K562 (cell line): Measurements from ENCODE around the gene BTAF1. TPM values are rescaled to one million over a fixed set of nuclear protein-coding genes. Genes with fewer than 3 reads are reported as not detected.

Experiments used
- ATAC-seq: fragments of 200-7000 bp; cut with Tn5 transposase; 3 replicates; pipeline ENCODE4 v1.9.1; 2020; ENCODE audit warnings: moderate library complexity
- BruUV-seq: library from RNA; stranded (reverse); fragments of 400-500 nt; replicated peaks from 2 replicates; lab custom pipeline; 2021; lab: Mats Ljungman, UMichigan
- CTCF ChIA-PET: fragments of 300-600 bp; formaldehyde crosslinking; extraction: SDS; loops from one replicate; lab custom pipeline; 2021; ENCODE audit warnings: low intra/inter-chr PET ratio; lab: Yijun Ruan, JAX
- POLR2A ChIA-PET: fragments of 300-600, 350-650 bp; sonication (Branson Sonifier 250); formaldehyde crosslinking; extraction: SDS; loops from one replicate; lab custom pipeline; 2021; ENCODE audit warnings: antibody characterized with exemption, inconsistent platforms; lab: Yijun Ruan, JAX
- DNase-seq, 4 experiments: peaks; one replicate each; pipeline versions ENCODE4 v3.0.0 to v3.0.0-alpha.2; 2011 to 2018; ENCODE audit warnings: low spot score in 3 of 4, mixed read lengths in 3 of 4; ENCODE audit errors: extremely low read depth in 1 of 4
- FAIRE-seq: peaks from 2 replicates; lab custom pipeline; 2011; peaks lifted over from hg19 to GRCh38; lab: Jason Lieb, UNC
- H2AFZ ChIP-seq: 2 replicates; pipeline ENCODE4 v1.6.0; 2011; ENCODE audit warnings: low read depth, low read length, control low read depth, inconsistent platforms
- H3K27ac ChIP-seq: fragments of 200-600 bp; 3 replicates; pipeline ENCODE4 v1.8.0; 2011; ENCODE audit warnings: low read depth, mild to moderate bottlenecking, control low read depth, inconsistent platforms, low read length, moderate library complexity, mixed read lengths; ENCODE audit errors: extremely low read depth
- H3K27me3 ChIP-seq, 2 experiments: fragments of 300-600 bp in 1 of 2; 2 replicates in 1 of 2; 3 replicates in 1 of 2; pipeline versions ENCODE4 v1.6.0 to v1.8.0; 2011; ENCODE audit warnings: inconsistent platforms in 2 of 2, low read length in 2 of 2, mild to moderate bottlenecking in 1 of 2, mixed read lengths in 1 of 2, moderate library complexity in 1 of 2; ENCODE audit not compliant: control insufficient read depth in 2 of 2, insufficient read depth in 2 of 2
- H3K36me3 ChIP-seq: fragments of 300-600 bp; 3 replicates; pipeline ENCODE4 v1.8.0; 2011; ENCODE audit warnings: mild to moderate bottlenecking, low read length, inconsistent platforms; ENCODE audit not compliant: control insufficient read depth, insufficient read depth
- H3K4me1 ChIP-seq, 2 experiments: fragments of 200-600 bp in 1 of 2; replicated peaks in 1 of 2; 2 replicates in 1 of 2; 3 replicates in 1 of 2; pipeline versions ENCODE4 v1.5.1 to v1.8.0; 2011; ENCODE audit warnings: inconsistent platforms in 2 of 2, low read length in 2 of 2, mild to moderate bottlenecking in 1 of 2, mixed read lengths in 1 of 2, moderate library complexity in 1 of 2; ENCODE audit not compliant: control insufficient read depth in 2 of 2, insufficient read depth in 2 of 2
- H3K4me2 ChIP-seq: 2 replicates; pipeline ENCODE4 v1.6.1; 2011; ENCODE audit warnings: low read length, control low read depth, inconsistent platforms, mixed read lengths; ENCODE audit not compliant: insufficient read depth
- H3K4me3 ChIP-seq: fragments of 200-600 bp; sonication (generic), shearing (Covaris generic); 2 replicates; pipeline ENCODE4 v1.5.1; 2016; ENCODE audit warnings: control low read depth, inconsistent platforms
- H3K79me2 ChIP-seq: fragments of 200-600 bp; 3 replicates; pipeline ENCODE4 v1.8.0; 2011; ENCODE audit warnings: low read length, inconsistent platforms; ENCODE audit not compliant: control insufficient read depth, insufficient read depth
- H3K9ac ChIP-seq, 2 experiments: 2 replicates each; pipeline versions ENCODE4 v1.6.0 to v1.6.1; 2011; ENCODE audit warnings: low read depth in 2 of 2, low read length in 2 of 2, control low read depth in 1 of 2, inconsistent platforms in 1 of 2, mild to moderate bottlenecking in 1 of 2, mixed read lengths in 1 of 2; ENCODE audit not compliant: insufficient read depth in 1 of 2
- H3K9me1 ChIP-seq: one replicate; pipeline ENCODE4 v1.6.0; 2011; ENCODE audit warnings: inconsistent platforms, mild to moderate bottlenecking, low read length, moderate library complexity; ENCODE audit not compliant: control insufficient read depth, insufficient read depth
- H3K9me3 ChIP-seq: replicated peaks from 2 replicates; pipeline ENCODE4 v1.5.1; 2011; ENCODE audit warnings: low read depth, low read length, inconsistent platforms; ENCODE audit not compliant: control insufficient read depth, insufficient read depth
- H4K20me1 ChIP-seq: replicated peaks from 2 replicates; pipeline ENCODE4 v1.6.1; 2011; ENCODE audit warnings: low read length, inconsistent platforms, mixed read lengths; ENCODE audit not compliant: control insufficient read depth, insufficient read depth
- ARHGAP35 ChIP-seq: fragments of 450-650 bp; IDR thresholded peaks from 2 replicates; pipeline ENCODE4 v1.6.1; 2018; ENCODE audit not compliant: partially characterized antibody
- CBX8 ChIP-seq: fragments of 200-600 bp; sonication (generic); IDR thresholded peaks from 2 replicates; pipeline ENCODE4 v1.6.1; 2012; ENCODE audit warnings: borderline replicate concordance, mixed run types, low read depth, mild to moderate bottlenecking, moderate library complexity, mixed read lengths, low read length, control low read depth, inconsistent platforms; ENCODE audit not compliant: poor library complexity, severe bottlenecking; ENCODE audit errors: extremely low read depth
- EHMT2 ChIP-seq: fragments of 450-650 bp; IDR thresholded peaks from 2 replicates; pipeline ENCODE4 v1.6.1; 2018; ENCODE audit warnings: antibody characterized with exemption
- ERF ChIP-seq: fragments of 450-650 bp; formaldehyde crosslinking; IDR thresholded peaks from 2 replicates; pipeline ENCODE4 v1.4.0; 2020; ENCODE audit warnings: mild to moderate bottlenecking, mixed read lengths
- KLF6 ChIP-seq: fragments of 250-450 bp; sonication (Bioruptor Pico); IDR thresholded peaks from 2 replicates; pipeline ENCODE4 v1.4.0; 2020; ENCODE audit warnings: mild to moderate bottlenecking, moderate library complexity, borderline replicate concordance
- MCM5 ChIP-seq: fragments of 450-650 bp; IDR thresholded peaks from 2 replicates; pipeline ENCODE4 v1.6.1; 2016; ENCODE audit warnings: low read depth
- POLR3A ChIP-seq: IDR thresholded peaks from 2 replicates; pipeline ENCODE4 v1.6.1; 2011; ENCODE audit warnings: borderline replicate concordance, mild to moderate bottlenecking, moderate library complexity; ENCODE audit not compliant: insufficient read length, insufficient read depth; ENCODE audit errors: extremely low read depth
- PPARD ChIP-seq: fragments of 250-450 bp; sonication (Bioruptor Pico); IDR thresholded peaks from 2 replicates; pipeline ENCODE4 v1.8.0; 2022; ENCODE audit warnings: inconsistent platforms, mild to moderate bottlenecking, moderate library complexity
- U2AF2 ChIP-seq: fragments of 200-400 bp; formaldehyde crosslinking; optimal IDR thresholded peaks from 2 replicates; pipeline ENCODE3; 2017; ENCODE audit warnings: low read depth, mild to moderate bottlenecking, low read length
- ZBTB17 ChIP-seq: fragments of 450-650 bp; formaldehyde crosslinking; IDR thresholded peaks from 2 replicates; pipeline ENCODE4 v1.4.0; 2020; ENCODE audit warnings: mild to moderate bottlenecking
- ZNF175 ChIP-seq: fragments of 200-800 bp; sonication (Bioruptor generic); IDR thresholded peaks from 2 replicates; pipeline ENCODE4 v1.6.1; 2016; ENCODE audit warnings: low read depth, mild to moderate bottlenecking, missing genetic modification characterization, missing compliant biosample characterization
- WGBS: fragments of 100-300 bp; shearing (Covaris generic); methylation state at CpG from one replicate; pipeline ENCODE4 v1.1.6; 2016; ENCODE audit warnings: low coverage, mixed read lengths; ENCODE audit not compliant: insufficient coverage; ENCODE audit errors: missing lambda C conversion rate; 5-methylcytosine and 5-hydroxymethylcytosine counted together
- in situ Hi-C: fragments of 300-500 bp; cut with MboI; formaldehyde crosslinking; loops from 4 replicates; pipeline ENCODE4 v1.15.0; 2018; ENCODE audit warnings: inconsistent platforms, mixed read lengths
- intact Hi-C: fragments of 100-400 bp; cut with micrococcal nuclease; formaldehyde crosslinking; loops from 2 replicates; pipeline ENCODE4 v1.14.2; 2022
- polyA plus RNA-seq, 8 experiments: library from polyadenylated mRNA; depleted of rRNA in 4 of 8; stranded (reverse) in 5 of 8; unstranded in 3 of 8; fragments of >200 nt; fragmentation: Nextera tagmentation in 2 of 8; fragmentation: Illumina TruSeq in 1 of 8; extraction: Ambion mirVana in 2 of 8; extraction: Trizol in 1 of 8; gene quantifications; 2 replicates each; pipeline versions ENCODE4 v1.2.1 to v1.2.3, GENCODE V29; 2011 to 2014; ENCODE audit warnings: inconsistent platforms in 1 of 8, missing spikeins in 1 of 8
- total RNA-seq, 7 experiments: library from RNA; depleted of rRNA in 6 of 7; stranded (reverse); fragments of >200 nt in 6 of 7; fragmentation: Illumina TruSeq in 2 of 7; extraction: Trizol in 2 of 7; gene quantifications; 2 replicates each; pipeline versions ENCODE4 v1.2.1 to v1.2.3, GENCODE V29; 2011 to 2021; ENCODE audit warnings: low replicate concordance in 1 of 7
- TF ChIP-seq, protein P1 (sequence below): fragments of 450-650 bp; formaldehyde crosslinking; IDR thresholded peaks from 2 replicates; pipeline ENCODE4 v1.4.0; 2020; ENCODE audit warnings: mild to moderate bottlenecking
- TF ChIP-seq, protein P2 (sequence below): sonication (generic); formaldehyde crosslinking; IDR thresholded peaks from 2 replicates; pipeline ENCODE4 v1.8.0; 2023; ENCODE audit warnings: mild to moderate bottlenecking, missing genetic modification reagents

The BTAF1 gene
- total and polyA plus RNA-seq, 9 of the 15 experiments (the other 6 are each of a cell fraction or from before 2014, with no cell fraction given) = 6.6 to 70.7 (median 30.5) TPM

DNA sequence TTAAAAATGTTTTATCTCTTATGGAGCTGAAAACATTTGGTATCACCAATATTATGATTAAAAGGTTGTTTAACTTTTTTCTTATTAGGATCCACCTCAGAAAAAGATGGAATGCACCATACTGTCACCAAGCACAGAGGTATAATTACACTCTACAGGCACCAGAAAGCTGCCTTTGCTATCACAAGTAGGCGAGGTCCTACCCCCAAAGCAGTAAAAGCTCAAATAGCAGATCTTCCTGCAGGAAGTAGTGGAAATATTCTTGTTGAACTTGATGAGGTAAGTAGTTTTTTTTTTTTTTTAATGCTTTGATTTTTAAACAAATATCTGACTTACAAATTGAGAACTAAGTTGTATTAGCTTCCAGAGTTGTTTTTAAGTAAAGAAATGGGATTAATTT, 68.5 kb downstream of the BTAF1 start:
- in situ Hi-C loops (no loop called here), intact Hi-C loops (no loop called here)
- no peaks in the 10 kb centered on the region for H3K9me1 ChIP-seq
- no peaks in the 10 kb centered on the region for H3K27me3 ChIP-seq
- H3K4me1 ChIP-seq = no peaks in the 10 kb centered on the region
- WGBS = 91% methylated on average over 1 of the region's 1 CpG
- no peaks in the 10 kb centered on the region for H3K9me3 ChIP-seq
- ChIA-PET CTCF (no interaction called here), POLR2A (interaction anchor here (1.2 kb wide), 1 partner anchor 10 kb away, joined by 4 read pairs; no protein-coding TSS in a partner anchor)
- H2AFZ ChIP-seq = no peak overlapping the region
- no peak overlapping the region for H3K9ac ChIP-seq
- no peaks in the 10 kb centered on the region for H3K79me2 ChIP-seq
- DNase-seq = no peak
- FAIRE-seq = no peak
- no peaks in the 10 kb centered on the region for H4K20me1 ChIP-seq
- peaks cover 70% of the 10 kb centered on the region for H3K36me3 ChIP-seq
- TF ChIP-seq EHMT2 (no peak), KLF6 (no peak), U2AF2 (no peak), CBX8 (no peak), MCM5 (no peak), ERF (no peak), ZBTB17 (CRISPR knock-in tag) (no peak), ARHGAP35 (no peak), PPARD (no peak), ZNF175 (CRISPR knock-in tag) (no peak), POLR3A (no peak)
- TF ChIP-seq, protein P1, sequence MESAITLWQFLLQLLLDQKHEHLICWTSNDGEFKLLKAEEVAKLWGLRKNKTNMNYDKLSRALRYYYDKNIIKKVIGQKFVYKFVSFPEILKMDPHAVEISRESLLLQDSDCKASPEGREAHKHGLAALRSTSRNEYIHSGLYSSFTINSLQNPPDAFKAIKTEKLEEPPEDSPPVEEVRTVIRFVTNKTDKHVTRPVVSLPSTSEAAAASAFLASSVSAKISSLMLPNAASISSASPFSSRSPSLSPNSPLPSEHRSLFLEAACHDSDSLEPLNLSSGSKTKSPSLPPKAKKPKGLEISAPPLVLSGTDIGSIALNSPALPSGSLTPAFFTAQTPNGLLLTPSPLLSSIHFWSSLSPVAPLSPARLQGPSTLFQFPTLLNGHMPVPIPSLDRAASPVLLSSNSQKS = no peak
- TF ChIP-seq, protein P2, sequence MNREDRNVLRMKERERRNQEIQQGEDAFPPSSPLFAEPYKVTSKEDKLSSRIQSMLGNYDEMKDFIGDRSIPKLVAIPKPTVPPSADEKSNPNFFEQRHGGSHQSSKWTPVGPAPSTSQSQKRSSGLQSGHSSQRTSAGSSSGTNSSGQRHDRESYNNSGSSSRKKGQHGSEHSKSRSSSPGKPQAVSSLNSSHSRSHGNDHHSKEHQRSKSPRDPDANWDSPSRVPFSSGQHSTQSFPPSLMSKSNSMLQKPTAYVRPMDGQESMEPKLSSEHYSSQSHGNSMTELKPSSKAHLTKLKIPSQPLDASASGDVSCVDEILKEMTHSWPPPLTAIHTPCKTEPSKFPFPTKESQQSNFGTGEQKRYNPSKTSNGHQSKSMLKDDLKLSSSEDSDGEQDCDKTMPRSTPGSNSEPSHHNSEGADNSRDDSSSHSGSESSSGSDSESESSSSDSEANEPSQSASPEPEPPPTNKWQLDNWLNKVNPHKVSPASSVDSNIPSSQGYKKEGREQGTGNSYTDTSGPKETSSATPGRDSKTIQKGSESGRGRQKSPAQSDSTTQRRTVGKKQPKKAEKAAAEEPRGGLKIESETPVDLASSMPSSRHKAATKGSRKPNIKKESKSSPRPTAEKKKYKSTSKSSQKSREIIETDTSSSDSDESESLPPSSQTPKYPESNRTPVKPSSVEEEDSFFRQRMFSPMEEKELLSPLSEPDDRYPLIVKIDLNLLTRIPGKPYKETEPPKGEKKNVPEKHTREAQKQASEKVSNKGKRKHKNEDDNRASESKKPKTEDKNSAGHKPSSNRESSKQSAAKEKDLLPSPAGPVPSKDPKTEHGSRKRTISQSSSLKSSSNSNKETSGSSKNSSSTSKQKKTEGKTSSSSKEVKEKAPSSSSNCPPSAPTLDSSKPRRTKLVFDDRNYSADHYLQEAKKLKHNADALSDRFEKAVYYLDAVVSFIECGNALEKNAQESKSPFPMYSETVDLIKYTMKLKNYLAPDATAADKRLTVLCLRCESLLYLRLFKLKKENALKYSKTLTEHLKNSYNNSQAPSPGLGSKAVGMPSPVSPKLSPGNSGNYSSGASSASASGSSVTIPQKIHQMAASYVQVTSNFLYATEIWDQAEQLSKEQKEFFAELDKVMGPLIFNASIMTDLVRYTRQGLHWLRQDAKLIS (CRISPR knock-in tag) = no peak
- TF ChIP-seq, all 486 proteins: peak for 0
- Histone ChIP-seq H3K27ac (no peak overlapping the region), H3K4me2 (no peak overlapping the region), H3K4me3 (no peak overlapping the region)
- BruUV-seq = no TSS peak
- no peak for ATAC-seq
